ENCODE results near the gene ZNF212.

ZNF212 gene

GRCh38 chr7:149239345-149240143 is at the start of gene ZNF212:
Gene ZNF212 (plus strand): TSS chr7:149239651. CDS start chr7:149239779, 128 bp downstream.
- DNase-seq, result peak; percentile 85

GRCh38 chr7:149191851-149192250 is 47.6 kb upstream of the ZNF212 start:
- no peak for DNase-seq

- DNase-seq, result no peak
Observed at GRCh38 chr7:149194799-149195179, 44.7 kb upstream of the ZNF212 start.

GRCh38 chr7:149195180-149196150 is 44.0 kb upstream of the ZNF212 start, which contains the start of gene ZNF282:
Gene ZNF282 (plus strand): TSS chr7:149195546. CDS start chr7:149195590, 44 bp downstream.
- peak; percentile 93 for DNase-seq

GRCh38 chr7:149196151-149196704 is 43.2 kb upstream of the ZNF212 start:
- DNase-seq, result no peak

GRCh38 chr7:149196705-149197171 is 42.7 kb upstream of the ZNF212 start:
- DNase-seq, result no peak

GRCh38 chr7:149197675-149198074 is 41.8 kb upstream of the ZNF212 start:
- no peak for DNase-seq

- no peak for DNase-seq
Observed at GRCh38 chr7:149198161-149198816, 41.2 kb upstream of the ZNF212 start.

- DNase-seq, result no peak
Observed at GRCh38 chr7:149199234-149199995, 40.0 kb upstream of the ZNF212 start.

- DNase-seq, result no peak
Observed at GRCh38 chr7:149202831-149203231, 36.6 kb upstream of the ZNF212 start.

GRCh38 chr7:149205690-149206381 is 33.6 kb upstream of the ZNF212 start:
- DNase-seq, result no peak

GRCh38 chr7:149207324-149208035 is 32.0 kb upstream of the ZNF212 start:
- DNase-seq, result no peak

- DNase-seq, result peak; percentile 14
Observed at GRCh38 chr7:149209518-149210269, 29.8 kb upstream of the ZNF212 start.

- DNase-seq, result no peak
Observed at GRCh38 chr7:149210551-149210950, 28.9 kb upstream of the ZNF212 start.

GRCh38 chr7:149214020-149214720 is 25.3 kb upstream of the ZNF212 start:
- no peak for DNase-seq

- DNase-seq, result no peak
Observed at GRCh38 chr7:149216402-149216801, 23.0 kb upstream of the ZNF212 start.

- no peak for DNase-seq
Observed at GRCh38 chr7:149217570-149217969, 21.9 kb upstream of the ZNF212 start.

- DNase-seq, result no peak
Observed at GRCh38 chr7:149218469-149219420, 20.7 kb upstream of the ZNF212 start.

Measured in kidney glomerular epithelial cell (primary cell).